Activated T-cell treated with anti-CD3 and anti-CD28 coated beads for 24 hours (primary cell): ENCODE results near the gene BCAR3.

Source experiments
- DNase-seq: peaks from one replicate; pipeline ENCODE4 v3.0.0-alpha.2; 2020; ENCODE audit warnings: low read depth

Gene BCAR3

DNA sequence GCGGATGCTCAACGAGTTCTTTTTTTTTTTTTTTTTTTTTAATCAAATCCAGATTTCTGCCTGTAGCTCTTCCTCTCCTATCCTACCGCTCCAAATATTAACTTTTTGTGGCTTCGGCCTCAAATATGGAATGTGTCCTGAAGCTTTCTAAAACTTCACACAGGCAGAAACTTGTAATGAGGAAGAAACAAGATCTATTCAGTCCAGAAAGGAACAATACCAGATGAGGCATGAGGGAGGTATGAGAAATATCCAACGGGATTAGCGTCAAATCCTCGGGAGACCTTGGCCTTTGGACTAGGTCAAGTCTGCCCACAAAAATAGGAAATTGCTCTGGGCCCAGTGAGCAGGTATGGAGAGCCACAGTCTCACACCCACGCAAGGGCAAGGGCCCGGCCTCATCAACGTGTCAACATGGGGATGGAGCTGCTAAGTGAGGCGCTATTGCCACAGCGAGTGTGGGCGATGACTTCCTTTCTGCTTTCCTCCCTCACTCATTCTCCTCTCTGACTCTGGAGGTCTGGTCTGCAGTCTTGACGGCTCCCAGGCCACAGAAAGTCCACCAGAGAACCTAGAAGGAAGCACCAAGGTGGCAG lies 66.6 kb downstream of the BCAR3 start:
- peak; percentile 38 for DNase-seq

- no peak for DNase-seq
Measured at GRCh38 chr1:93614541-93614940, 67.1 kb downstream of the BCAR3 start.

DNA sequence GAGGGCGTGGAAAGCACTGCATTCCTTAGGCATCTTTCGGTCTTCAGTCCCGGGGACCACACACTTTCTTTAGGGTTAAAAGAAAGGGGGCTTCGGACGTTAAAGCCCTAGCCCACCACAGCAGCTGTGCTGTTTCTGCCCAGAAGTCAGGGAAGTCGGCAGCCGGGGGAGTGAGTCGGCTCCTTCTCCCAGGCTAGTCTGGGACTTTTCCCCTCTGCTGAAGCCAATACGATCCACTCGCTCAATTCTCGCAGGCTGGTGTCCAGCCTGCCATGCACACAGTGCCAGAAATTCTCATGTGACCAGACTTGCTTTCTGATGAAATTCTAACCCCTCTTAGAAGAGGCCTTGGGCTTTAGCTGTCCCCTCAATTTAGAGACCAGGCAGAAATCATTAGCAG lies 67.7 kb downstream of the BCAR3 start:
- DNase-seq: no peak

DNA sequence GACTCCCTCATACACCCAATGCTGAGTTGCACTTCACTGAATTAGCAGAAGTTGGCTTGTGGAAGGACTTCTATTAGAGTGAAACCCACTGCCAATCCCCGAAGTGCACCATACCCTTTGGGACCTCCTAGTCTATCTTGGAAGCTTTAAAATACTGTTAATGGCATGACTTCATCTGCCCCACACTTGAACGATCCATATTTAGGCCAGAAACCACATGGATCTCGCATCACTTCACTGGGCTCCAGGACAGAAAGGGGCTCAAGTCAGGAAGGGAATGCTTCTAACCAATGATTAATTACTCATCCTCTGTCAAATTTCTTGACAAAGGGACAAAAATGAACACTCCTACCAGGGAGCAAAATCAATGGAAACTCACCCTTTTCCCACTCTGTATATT lies 69.1 kb downstream of the BCAR3 start:
- DNase-seq: no peak

DNA sequence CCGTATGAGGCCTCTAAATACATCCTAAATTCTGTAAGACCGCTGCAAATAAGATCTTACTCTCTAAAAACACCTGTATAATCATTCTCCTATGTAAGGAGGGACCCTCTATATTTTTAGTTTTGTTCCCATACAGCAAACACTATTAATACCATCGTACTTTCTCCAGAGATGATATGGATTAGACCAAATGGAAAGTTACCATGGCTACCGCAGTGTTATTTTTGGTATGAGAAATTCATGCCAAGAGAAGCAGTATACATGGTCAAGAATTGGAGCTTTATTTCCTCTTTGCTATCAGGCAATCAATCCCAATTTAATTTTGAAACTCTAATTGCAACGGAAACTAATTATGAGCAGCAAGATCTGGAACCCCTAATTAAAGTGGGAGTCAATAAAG lies 70.0 kb downstream of the BCAR3 start:
- DNase-seq: no peak

- DNase-seq: no peak
Measured at GRCh38 chr1:93609536-93609935, 72.1 kb downstream of the BCAR3 start.

DNA sequence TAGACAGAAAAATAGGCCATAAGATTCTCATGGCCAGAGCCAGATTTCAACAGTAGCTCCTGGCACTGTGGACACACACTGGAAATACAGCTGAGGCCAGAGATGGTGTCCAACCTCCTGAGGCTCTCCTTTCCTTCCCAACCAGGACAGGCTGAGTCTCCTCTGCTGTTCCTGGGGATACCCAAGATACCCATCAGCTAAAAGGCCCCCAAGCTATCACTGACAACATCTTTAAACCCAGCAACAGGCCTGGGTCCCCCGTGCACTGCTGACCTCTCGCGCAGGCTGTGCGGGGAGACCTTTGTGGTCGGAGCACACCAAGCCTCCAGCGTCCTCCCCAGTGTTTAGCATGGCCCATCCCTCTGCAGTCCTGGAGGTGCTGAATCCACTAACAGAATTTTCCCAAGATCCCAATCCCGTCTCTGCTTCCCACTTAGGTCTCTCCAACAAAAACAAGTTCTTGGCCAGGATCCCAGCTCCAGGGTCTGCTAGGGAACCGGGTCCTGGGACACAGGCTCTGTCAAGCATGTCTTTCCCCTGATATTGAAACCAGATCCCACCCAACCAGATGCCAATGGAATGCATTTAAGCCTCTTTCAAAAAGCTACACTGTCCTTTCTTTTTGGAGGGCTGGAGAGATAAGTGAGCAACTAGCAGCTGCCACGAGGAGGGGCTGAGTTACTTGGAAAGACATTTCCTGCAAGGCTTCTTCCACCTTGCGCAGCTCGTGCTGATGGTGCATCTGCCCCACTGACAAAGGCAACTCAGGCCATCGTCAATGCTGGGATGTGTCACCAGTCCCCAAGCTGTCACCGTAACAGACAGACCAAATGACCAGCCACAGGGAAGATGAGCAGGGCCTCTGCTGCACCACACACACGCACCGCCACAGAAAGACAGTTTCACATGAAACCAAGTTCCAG lies 73.2 kb downstream of the BCAR3 start:
- no peak for DNase-seq

GRCh38 chr1:93607814-93608186 lies 73.8 kb downstream of the BCAR3 start:
- peak; percentile 54 for DNase-seq

GRCh38 chr1:93605812-93606512 lies 75.7 kb downstream of the BCAR3 start:
- no peak for DNase-seq

DNA sequence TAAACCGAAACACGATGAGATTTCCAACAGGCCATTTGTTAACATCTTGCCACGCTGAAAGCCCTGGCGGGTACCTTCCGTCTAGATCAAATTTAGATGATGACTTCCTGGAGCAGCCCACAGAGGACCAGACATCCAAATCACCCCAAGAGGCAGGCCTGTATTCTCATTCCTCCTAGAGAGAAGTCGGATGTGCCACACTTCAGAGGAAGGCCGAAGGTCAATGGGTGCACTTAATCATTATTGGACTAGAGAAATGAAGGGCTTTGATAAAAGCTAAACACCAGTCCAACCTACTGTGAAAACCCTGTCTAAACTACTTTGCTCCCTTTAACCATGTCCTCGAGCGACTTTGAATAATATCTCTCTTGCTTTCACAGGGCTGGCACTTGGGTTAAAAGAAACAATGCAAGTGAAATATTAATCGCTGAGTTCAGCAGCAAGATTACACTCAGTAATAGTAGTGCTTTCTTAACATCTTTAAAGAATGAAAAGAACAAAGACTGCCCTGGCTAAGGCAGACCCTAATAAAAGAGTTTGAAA lies 76.5 kb downstream of the BCAR3 start:
- no peak for DNase-seq

DNA sequence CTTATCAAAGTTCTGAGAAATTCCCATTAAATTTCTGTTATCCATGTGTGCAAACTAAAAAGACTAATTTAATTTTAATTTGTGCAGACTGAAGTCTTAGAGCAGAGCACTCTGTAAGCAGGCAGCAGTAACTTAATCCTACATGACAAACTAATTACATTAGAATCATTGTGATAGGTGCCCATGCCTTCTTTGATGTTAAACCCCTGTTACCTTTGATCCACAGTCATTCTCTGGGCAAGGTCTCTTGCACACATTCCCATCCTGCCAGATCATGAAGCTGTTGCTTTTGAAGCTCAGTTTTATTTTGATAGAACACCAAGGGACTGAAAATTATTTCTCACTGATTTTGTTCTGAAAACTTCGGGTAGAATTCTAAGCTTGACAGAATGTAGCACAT lies 77.2 kb downstream of the BCAR3 start:
- DNase-seq: no peak

DNA sequence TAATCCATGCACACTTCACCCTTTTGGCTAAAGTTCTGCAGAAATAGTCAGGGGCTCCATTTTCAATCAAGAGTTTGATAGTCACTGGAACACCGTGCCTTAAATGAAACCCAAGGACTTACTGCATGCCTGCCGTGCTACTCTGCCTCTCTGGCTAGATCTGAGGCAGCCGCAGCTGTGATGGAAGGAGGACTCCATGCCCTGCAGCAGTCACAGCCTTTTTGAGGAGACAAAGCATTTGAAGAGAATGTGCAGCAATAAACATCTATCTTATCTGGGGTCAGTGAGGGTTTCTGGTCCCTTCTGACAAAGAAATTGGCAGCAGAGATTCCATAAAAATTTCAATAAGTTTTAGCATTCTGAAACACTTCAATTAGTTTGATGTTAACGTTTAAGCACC lies 78.0 kb downstream of the BCAR3 start:
- DNase-seq: no peak

- DNase-seq: no peak
Measured at GRCh38 chr1:93603106-93603505, 78.5 kb downstream of the BCAR3 start.

- DNase-seq: no peak
Measured at GRCh38 chr1:93602101-93602500, 79.5 kb downstream of the BCAR3 start.

- DNase-seq: no peak
Measured at GRCh38 chr1:93601686-93602085, 80.0 kb downstream of the BCAR3 start.

- DNase-seq: no peak
Measured at GRCh38 chr1:93600663-93601062, 81.0 kb downstream of the BCAR3 start.

GRCh38 chr1:93599479-93599878 lies 82.2 kb downstream of the BCAR3 start:
- DNase-seq: no peak

GRCh38 chr1:93598861-93599439 lies 82.7 kb downstream of the BCAR3 start:
- no peak for DNase-seq

- DNase-seq: no peak
Measured at GRCh38 chr1:93598396-93598795, 83.2 kb downstream of the BCAR3 start.

- DNase-seq: no peak
Measured at GRCh38 chr1:93597709-93598108, 83.9 kb downstream of the BCAR3 start.

DNA sequence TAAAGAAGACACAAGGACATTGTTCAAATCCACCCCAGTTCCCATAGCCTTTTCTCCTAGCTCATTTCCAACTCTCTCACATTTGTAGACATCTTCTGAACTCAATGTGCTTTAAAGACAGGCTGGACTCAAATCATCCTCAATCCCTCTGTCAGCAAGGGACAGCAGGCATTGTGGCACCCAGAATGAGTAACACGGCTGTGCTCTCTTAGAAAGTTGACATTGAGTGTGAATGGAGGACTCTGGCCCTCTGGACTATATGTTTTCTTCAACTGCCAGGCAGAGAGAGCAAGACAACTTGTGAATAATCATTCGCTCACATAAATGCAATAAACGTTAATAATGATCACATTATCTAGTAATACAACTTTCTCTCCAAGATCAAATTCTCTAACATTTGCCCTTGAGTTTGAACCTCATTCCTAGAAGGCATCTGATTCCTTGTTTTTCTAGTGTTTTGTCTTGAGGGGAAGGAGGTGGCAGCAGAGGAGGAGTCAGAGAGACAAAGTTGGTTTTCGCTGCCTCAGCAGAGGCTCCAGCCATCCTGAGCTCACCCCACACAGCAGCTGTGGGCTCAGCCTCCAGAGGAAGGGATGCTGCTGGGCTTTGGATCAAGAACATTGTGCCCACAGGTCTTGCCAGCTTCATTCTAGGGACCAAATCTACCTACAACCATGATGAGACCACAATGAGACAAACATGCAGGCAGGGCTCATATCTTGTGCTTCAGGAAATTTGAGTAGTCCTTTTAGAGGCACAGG lies 85.1 kb downstream of the BCAR3 start:
- no peak for DNase-seq

DNA sequence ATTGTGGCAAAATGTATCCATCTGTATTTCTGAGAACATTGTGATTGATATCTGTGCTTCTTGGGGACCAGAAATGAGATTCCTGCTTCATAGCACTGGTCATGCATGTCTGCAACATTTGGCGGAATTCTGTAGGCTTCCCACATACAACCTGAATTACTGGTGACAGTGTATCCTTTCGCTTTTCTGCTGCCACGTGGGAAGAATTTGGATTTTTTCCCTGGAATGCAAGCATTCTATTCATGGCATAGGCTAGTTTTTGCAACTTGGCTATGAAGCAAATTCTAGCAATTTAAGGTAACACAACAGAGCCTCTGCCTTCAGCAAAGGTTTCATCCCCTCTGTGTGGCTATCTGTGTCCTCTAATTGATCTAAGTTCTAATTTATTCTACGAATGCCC lies 85.9 kb downstream of the BCAR3 start:
- DNase-seq: no peak
